ENCODE data around the gene HHAT.

Gene HHAT

GRCh38 chr1:210500831-210501230, 172.1 kb downstream of the HHAT start:
- DNase-seq = no peak

- no peak for DNase-seq
These were observed 175.6 kb downstream of the HHAT start for GRCh38 chr1:210504286-210504685.

- no peak for DNase-seq
These were observed 177.1 kb downstream of the HHAT start for GRCh38 chr1:210505601-210506496.

GRCh38 chr1:210506689-210507088, 178.0 kb downstream of the HHAT start:
- no peak for DNase-seq

- DNase-seq = no peak
These were observed 187.5 kb downstream of the HHAT start for GRCh38 chr1:210516092-210516656.

GRCh38 chr1:210516697-210517459, 188.2 kb downstream of the HHAT start:
- DNase-seq = no peak

GRCh38 chr1:210523830-210524229, 195.1 kb downstream of the HHAT start:
- no peak for DNase-seq

- no peak for DNase-seq
These were observed 197.2 kb downstream of the HHAT start for GRCh38 chr1:210525716-210526454.

- no peak for DNase-seq
These were observed 198.4 kb downstream of the HHAT start for GRCh38 chr1:210527091-210527490.

GRCh38 chr1:210531475-210532222, 202.9 kb downstream of the HHAT start:
- DNase-seq = no peak

GRCh38 chr1:210532223-210532598, 203.5 kb downstream of the HHAT start:
- DNase-seq = no peak

- no peak for DNase-seq
These were observed 207.1 kb downstream of the HHAT start for GRCh38 chr1:210535761-210536160.

- no peak for DNase-seq
These were observed 207.7 kb downstream of the HHAT start for GRCh38 chr1:210536254-210536961.

GRCh38 chr1:210540288-210540687, 211.6 kb downstream of the HHAT start:
- no peak for DNase-seq

GRCh38 chr1:210541680-210542358, 213.1 kb downstream of the HHAT start:
- DNase-seq = no peak

GRCh38 chr1:210551899-210552298, 223.2 kb downstream of the HHAT start:
- DNase-seq = no peak

GRCh38 chr1:210553711-210554110, 225.0 kb downstream of the HHAT start:
- no peak for DNase-seq

- DNase-seq = no peak
These were observed 225.7 kb downstream of the HHAT start for GRCh38 chr1:210554382-210554781.

- DNase-seq = no peak
These were observed 227.8 kb downstream of the HHAT start for GRCh38 chr1:210556475-210556874.

- no peak for DNase-seq
These were observed 228.8 kb downstream of the HHAT start for GRCh38 chr1:210557426-210558077.
